HCT116 (cell line): ENCODE data around the gene RNU6-7. TPM values are rescaled to one million over a fixed set of nuclear protein-coding genes. Genes with fewer than 3 reads are reported as not detected.

Source experiments
- ATAC-seq: fragments of 200-7000 bp; cut with Tn5 transposase; 2 replicates; pipeline ENCODE4 v1.9.1; 2020; ENCODE audit warnings: mild to moderate bottlenecking, moderate library complexity
- BruUV-seq: library from RNA; stranded (reverse); fragments of 400-500 nt; replicated peaks from 2 replicates; lab custom pipeline; 2021; lab: Mats Ljungman, UMichigan
- CTCF ChIA-PET: fragments of 300-600 bp; sonication (Branson Sonifier 250); formaldehyde crosslinking; loops from one replicate; lab custom pipeline; 2021; ENCODE audit warnings: antibody characterized with exemption; lab: Charles Lee
- POLR2A ChIA-PET: fragments of 300-600, 350-600 bp; sonication (Branson Sonifier 250); formaldehyde crosslinking; loops from one replicate; lab custom pipeline; 2021; ENCODE audit warnings: antibody characterized with exemption; lab: Charles Lee
- RAD21 ChIA-PET, 2 experiments: fragments of 300-600 bp; sonication (Branson Sonifier 250); formaldehyde crosslinking; loops; one replicate each; lab custom pipeline; 2023; ENCODE audit warnings: low total read pairs in 2 of 2; ENCODE audit not compliant: uncharacterized antibody in 2 of 2, unreplicated experiment in 2 of 2, low non-redundant PET in 1 of 2; lab: Charles Lee
- DNase-seq: peaks from one replicate; pipeline ENCODE4 v3.0.0-alpha.2; 2010; ENCODE audit warnings: low read depth, low spot score
- H2AFZ ChIP-seq: fragments of 200-600 bp; shearing (Covaris generic), sonication (generic); 2 replicates; pipeline ENCODE4 v1.6.1; 2017; ENCODE audit warnings: low read depth, mixed run types, mixed read lengths, antibody characterized with exemption, low read length; ENCODE audit not compliant: poor library complexity, severe bottlenecking
- H3K27ac ChIP-seq: 2 replicates; pipeline ENCODE4 v1.5.1; 2012; ENCODE audit warnings: low read depth, low read length
- H3K27me3 ChIP-seq: fragments of 200-600 bp; sonication (generic); 2 replicates; pipeline ENCODE4 v1.6.1; 2016; ENCODE audit warnings: mixed run types, low read length, mixed read lengths; ENCODE audit not compliant: insufficient read depth
- H3K36me3 ChIP-seq, 2 experiments: fragments of 200-500 bp in 1 of 2; fragments of 200-600 bp in 1 of 2; sonication (Bioruptor generic) in 1 of 2; sonication (generic) in 1 of 2; 2 replicates each; pipeline versions ENCODE4 v1.5.1 to v1.6.1; 2014 to 2016; ENCODE audit warnings: low read length in 2 of 2, inconsistent platforms in 1 of 2, mixed read lengths in 1 of 2, mixed run types in 1 of 2; ENCODE audit not compliant: insufficient read depth in 2 of 2, control insufficient read depth in 1 of 2
- H3K4me1 ChIP-seq, 2 experiments: fragments of 200-600 bp in 1 of 2; sonication (generic) in 1 of 2; 2 replicates each; pipeline versions ENCODE4 v1.5.1 to v1.6.1; 2012 to 2017; ENCODE audit warnings: low read length in 2 of 2, inconsistent platforms in 1 of 2, mild to moderate bottlenecking in 1 of 2, mixed read lengths in 1 of 2, mixed run types in 1 of 2, moderate library complexity in 1 of 2; ENCODE audit not compliant: insufficient read depth in 2 of 2, control insufficient read depth in 1 of 2
- H3K4me2 ChIP-seq: fragments of 200-600 bp; sonication (generic); 2 replicates; pipeline ENCODE4 v1.6.1; 2017; ENCODE audit warnings: mixed run types, low read length, mixed read lengths
- H3K4me3 ChIP-seq, 2 experiments: fragments of 200-600 bp in 1 of 2; sonication (generic) in 1 of 2; replicated peaks in 1 of 2; 2 replicates each; pipeline ENCODE4 v1.5.1; 2011 to 2016; ENCODE audit warnings: low read length in 2 of 2, control low read depth in 1 of 2, low read depth in 1 of 2, mild to moderate bottlenecking in 1 of 2, mixed read lengths in 1 of 2, mixed run types in 1 of 2
- H3K79me2 ChIP-seq: fragments of 200-600 bp; sonication (generic); 2 replicates; pipeline ENCODE4 v1.6.1; 2017; ENCODE audit warnings: mild to moderate bottlenecking, mixed run types, low read length, moderate library complexity, mixed read lengths; ENCODE audit not compliant: insufficient read depth
- H3K9ac ChIP-seq: fragments of 200-600 bp; sonication (generic); 2 replicates; pipeline ENCODE4 v1.6.1; 2016; ENCODE audit warnings: low read length, mixed read lengths
- H3K9me2 ChIP-seq: fragments of 200-600 bp; sonication (generic), shearing (Covaris generic); 2 replicates; pipeline ENCODE4 v1.6.1; 2017; ENCODE audit warnings: mixed run types, mild to moderate bottlenecking, moderate library complexity; ENCODE audit not compliant: insufficient read depth
- H3K9me3 ChIP-seq, 2 experiments: fragments of 200-500 bp in 1 of 2; fragments of 200-600 bp in 1 of 2; sonication (Bioruptor generic) in 1 of 2; sonication (generic) in 1 of 2; 2 replicates each; pipeline ENCODE4 v1.6.1; 2014 to 2017; ENCODE audit warnings: low read length in 2 of 2, mixed read lengths in 2 of 2, inconsistent platforms in 1 of 2, low read depth in 1 of 2, mild to moderate bottlenecking in 1 of 2, mixed run types in 1 of 2, moderate library complexity in 1 of 2; ENCODE audit not compliant: control insufficient read depth in 1 of 2, insufficient read depth in 1 of 2
- H4K20me1 ChIP-seq: fragments of 200-600 bp; sonication (generic), shearing (Covaris generic); 2 replicates; pipeline ENCODE4 v1.6.1; 2017; ENCODE audit warnings: mixed run types, mild to moderate bottlenecking, moderate library complexity; ENCODE audit not compliant: insufficient read depth
- ATF3 ChIP-seq: IDR thresholded peaks from 2 replicates; pipeline ENCODE4 v1.6.1; 2012
- CBX3 ChIP-seq: IDR thresholded peaks from 2 replicates; pipeline ENCODE4 v1.6.1; 2012; ENCODE audit warnings: low read depth
- CTCF ChIP-seq, 3 experiments: fragments of 200-600 bp in 1 of 3; sonication (generic) in 1 of 3; IDR thresholded peaks in 2 of 3; conservative IDR thresholded peaks in 1 of 3; 2 replicates each; pipeline ENCODE4 v1.5.1; 2012 to 2017; ENCODE audit warnings: low read depth in 2 of 3, low read length in 2 of 3, antibody characterized with exemption in 1 of 3, borderline replicate concordance in 1 of 3, control low read depth in 1 of 3, mild to moderate bottlenecking in 1 of 3, mixed read lengths in 1 of 3, mixed run types in 1 of 3, moderate library complexity in 1 of 3; ENCODE audit not compliant: insufficient read depth in 1 of 3
- ELF1 ChIP-seq: IDR thresholded peaks from 2 replicates; pipeline ENCODE4 v1.6.1; 2012; ENCODE audit warnings: low read depth, borderline replicate concordance
- EZH2phosphoT487 ChIP-seq: fragments of 200-600 bp; IDR thresholded peaks from 2 replicates; pipeline ENCODE4 v1.6.1; 2018; ENCODE audit warnings: antibody characterized with exemption, borderline replicate concordance
- JUND ChIP-seq: IDR thresholded peaks from 2 replicates; pipeline ENCODE4 v1.6.1; 2012
- POLR2A ChIP-seq: IDR thresholded peaks from 2 replicates; pipeline ENCODE4 v1.7.0; 2011; ENCODE audit warnings: borderline replicate concordance; ENCODE audit not compliant: insufficient read depth, insufficient read length; ENCODE audit errors: extremely low read depth
- RAD21 ChIP-seq: IDR thresholded peaks from 2 replicates; pipeline ENCODE4 v1.6.1; 2012; ENCODE audit warnings: low read depth, mild to moderate bottlenecking
- SIN3A ChIP-seq: IDR thresholded peaks from 2 replicates; pipeline ENCODE4 v1.6.1; 2012; ENCODE audit warnings: low read depth
- SP1 ChIP-seq: IDR thresholded peaks from 2 replicates; pipeline ENCODE4 v1.6.1; 2012; ENCODE audit warnings: low read depth
- SRF ChIP-seq: IDR thresholded peaks from 2 replicates; pipeline ENCODE4 v1.6.1; 2012; ENCODE audit warnings: low read depth
- TCF7L2 ChIP-seq: IDR thresholded peaks from 2 replicates; pipeline ENCODE4 v1.7.0; 2011; ENCODE audit warnings: borderline replicate concordance, inconsistent platforms; ENCODE audit not compliant: insufficient read depth, insufficient read length; ENCODE audit errors: extremely low read depth
- ZBTB33 ChIP-seq: IDR thresholded peaks from 2 replicates; pipeline ENCODE4 v1.6.1; 2011; ENCODE audit warnings: mild to moderate bottlenecking, low read length, moderate library complexity; ENCODE audit not compliant: insufficient replicate concordance; ENCODE audit errors: extremely low read depth
- ZFX ChIP-seq: fragments of 450-650 bp; IDR thresholded peaks from 2 replicates; pipeline ENCODE4 v1.6.1; 2017
- intact Hi-C: fragments of 100-400 bp; cut with micrococcal nuclease; formaldehyde crosslinking; loops from 2 replicates; pipeline ENCODE4 v1.10.0; 2022
- total RNA-seq: library from RNA; stranded (reverse); gene quantifications from one replicate; pipeline ENCODE4 v1.2.1, GENCODE V29; 2021; ENCODE audit not compliant: unreplicated experiment

RNU6-7 gene
- total RNA-seq, 1 experiment from 2014 or later, result not detected

GRCh38 chr14:32169191-32169590 lies 32.7 kb upstream of the RNU6-7 start:
- Histone ChIP-seq H3K9me2 (no peaks in the 10 kb centered on the region), H3K4me1 (no peaks in the 10 kb centered on the region), H3K27me3 (no peaks in the 10 kb centered on the region), H3K36me3 (no peaks in the 10 kb centered on the region), H3K79me2 (no peaks in the 10 kb centered on the region), H3K4me2 (no peak overlapping the region), H3K4me3 (no peak overlapping the region), H3K9me3 (no peaks in the 10 kb centered on the region), H3K27ac (no peak overlapping the region), H2AFZ (no peak overlapping the region), H3K9ac (no peak overlapping the region), H4K20me1 (no peaks in the 10 kb centered on the region)
- TF ChIP-seq POLR2A (no peak), ELF1 (no peak), EZH2phosphoT487 (no peak), TCF7L2 (no peak), ATF3 (no peak), CTCF (IDR thresholded peaks at IDR 0.05 in 2 of 3, conservative IDR thresholded peaks at IDR 0.05 in 1 of 3; ENCODE audit: borderline replicate concordance in 1 of 3, insufficient read depth in 1 of 3, low read depth in 2 of 3, low read length in 2 of 3) (no peak), CBX3 (no peak)
- no TSS peak for BruUV-seq
- ChIA-PET RAD21 (no interaction called here), POLR2A (no interaction called here), CTCF (no interaction called here)
- ATAC-seq (no peak), DNase-seq (no peak)
- intact Hi-C loops, result no loop called here

GRCh38 chr14:32171469-32171868 lies 30.4 kb upstream of the RNU6-7 start:
- no peak for ATAC-seq
- Histone ChIP-seq H4K20me1 (no peaks in the 10 kb centered on the region), H3K27me3 (no peaks in the 10 kb centered on the region), H3K9ac (no peak overlapping the region), H3K4me2 (no peak overlapping the region), H3K4me3 (no peak overlapping the region), H3K4me1 (no peaks in the 10 kb centered on the region), H3K27ac (no peak overlapping the region), H3K9me3 (no peaks in the 10 kb centered on the region), H3K79me2 (no peaks in the 10 kb centered on the region), H3K9me2 (no peaks in the 10 kb centered on the region), H3K36me3 (no peaks in the 10 kb centered on the region), H2AFZ (no peak overlapping the region)
- BruUV-seq, result no TSS peak
- intact Hi-C loops, result no loop called here
- no peak for TF ChIP-seq JUND
- TF ChIP-seq POLR2A, result no peak
- TF ChIP-seq SP1, result no peak
- no peak for TF ChIP-seq CTCF (IDR thresholded peaks at IDR 0.05 in 2 of 3, conservative IDR thresholded peaks at IDR 0.05 in 1 of 3; ENCODE audit: borderline replicate concordance in 1 of 3, insufficient read depth in 1 of 3, low read depth in 2 of 3, low read length in 2 of 3)
- TF ChIP-seq ATF3, result no peak
- no peak for TF ChIP-seq ZFX
- no peak for TF ChIP-seq SIN3A
- TF ChIP-seq SRF, result no peak
- TF ChIP-seq ZBTB33, result no peak
- TF ChIP-seq RAD21, result no peak
- CTCF ChIA-PET, result no interaction called here
- POLR2A ChIA-PET, result no interaction called here
- RAD21 ChIA-PET, result no interaction called here
- no peak for DNase-seq
